Activated B cell treated with CpG ODN at 0.5 μM for 24 hours (primary cell): ENCODE results near the gene LRRC17. TPM values are rescaled to one million over a fixed set of nuclear protein-coding genes. Genes with fewer than 3 reads are reported as not detected.
A peak's percentile ranks its signal among the peaks of the same experiment; 100 is the strongest.

Experiments used
- ATAC-seq: fragments of 200-7000 bp; cut with Tn5 transposase; one replicate; pipeline ENCODE4 v1.10.0; 2021; ENCODE audit warnings: low read depth, mild to moderate bottlenecking, moderate library complexity
- CTCF ChIA-PET: fragments of 350-600 bp; sonication (Branson Sonifier 250); formaldehyde crosslinking; loops from one replicate; lab custom pipeline; 2021; ENCODE audit warnings: antibody characterized with exemption; lab: Charles Lee
- POLR2A ChIA-PET: fragments of 350-600 bp; sonication (Branson Sonifier 250); formaldehyde crosslinking; loops from one replicate; lab custom pipeline; 2021; ENCODE audit warnings: antibody characterized with exemption; lab: Charles Lee
- DNase-seq: peaks from one replicate; pipeline ENCODE4 v3.0.0; 2022
- H3K27ac Mint-ChIP-seq: one replicate; pipeline ENCODE4 v1.8.0; 2020; ENCODE audit warnings: mixed read lengths
- H3K27me3 Mint-ChIP-seq: one replicate; pipeline ENCODE4 v1.8.0; 2021; ENCODE audit warnings: mixed read lengths
- H3K36me3 Mint-ChIP-seq: one replicate; pipeline ENCODE4 v1.8.0; 2021; ENCODE audit warnings: low read depth, mixed read lengths
- H3K4me1 Mint-ChIP-seq: one replicate; pipeline ENCODE4 v1.8.0; 2021; ENCODE audit warnings: mixed read lengths
- H3K4me3 Mint-ChIP-seq: one replicate; pipeline ENCODE4 v1.8.0; 2020; ENCODE audit warnings: mild to moderate bottlenecking, mixed read lengths
- H3K9me3 Mint-ChIP-seq: one replicate; pipeline ENCODE4 v1.8.0; 2020; ENCODE audit warnings: mixed read lengths
- intact Hi-C: fragments of 100-400 bp; cut with micrococcal nuclease; formaldehyde crosslinking; loops from one replicate; pipeline ENCODE4 v1.15.1; 2024
- total RNA-seq: library from RNA; stranded (reverse); gene quantifications from 2 replicates; pipeline ENCODE4 v1.2.3, GENCODE V29; 2022
- TF ChIP-seq, protein P1 (sequence below): fragments of 200-600 bp; IDR thresholded peaks from one replicate; pipeline ENCODE4 v1.8.0; 2022; ENCODE audit warnings: antibody characterized with exemption, mild to moderate bottlenecking

LRRC17 gene
- total RNA-seq, 1 donor from 2014 or later: 0.16 TPM

DNA sequence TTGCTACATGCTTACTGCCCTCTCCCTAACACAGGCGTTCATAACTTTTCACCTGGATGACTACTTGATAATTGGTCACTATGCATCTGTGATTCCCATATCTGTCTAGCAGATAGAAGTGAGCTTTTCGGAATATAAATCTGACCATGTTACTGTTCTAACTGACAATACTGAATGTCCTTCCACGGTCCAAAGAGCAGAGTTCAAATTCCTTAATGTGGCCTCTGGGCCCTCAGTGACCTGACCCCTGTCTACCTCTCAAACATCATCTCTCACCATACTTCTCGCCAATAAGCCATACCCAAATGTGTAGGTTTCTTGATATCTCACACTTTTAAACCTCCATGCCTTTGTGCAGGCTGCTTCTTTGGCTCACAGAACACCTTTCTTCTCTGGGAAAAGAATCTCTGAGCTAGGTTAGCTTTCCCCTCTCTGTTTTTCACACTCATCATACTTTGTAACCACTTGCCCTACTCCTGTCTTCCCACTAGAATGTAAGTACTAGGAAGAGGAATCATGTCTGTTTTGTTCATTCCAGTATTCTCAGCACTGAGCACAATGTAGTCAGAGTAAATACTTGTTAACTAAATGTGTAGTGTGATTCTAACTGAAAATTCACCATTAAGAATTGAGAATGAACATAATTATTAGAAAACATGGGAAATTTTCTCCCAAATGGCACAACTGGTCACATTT is 39.2 kb upstream of the LRRC17 start:
- TF ChIP-seq, protein P1, sequence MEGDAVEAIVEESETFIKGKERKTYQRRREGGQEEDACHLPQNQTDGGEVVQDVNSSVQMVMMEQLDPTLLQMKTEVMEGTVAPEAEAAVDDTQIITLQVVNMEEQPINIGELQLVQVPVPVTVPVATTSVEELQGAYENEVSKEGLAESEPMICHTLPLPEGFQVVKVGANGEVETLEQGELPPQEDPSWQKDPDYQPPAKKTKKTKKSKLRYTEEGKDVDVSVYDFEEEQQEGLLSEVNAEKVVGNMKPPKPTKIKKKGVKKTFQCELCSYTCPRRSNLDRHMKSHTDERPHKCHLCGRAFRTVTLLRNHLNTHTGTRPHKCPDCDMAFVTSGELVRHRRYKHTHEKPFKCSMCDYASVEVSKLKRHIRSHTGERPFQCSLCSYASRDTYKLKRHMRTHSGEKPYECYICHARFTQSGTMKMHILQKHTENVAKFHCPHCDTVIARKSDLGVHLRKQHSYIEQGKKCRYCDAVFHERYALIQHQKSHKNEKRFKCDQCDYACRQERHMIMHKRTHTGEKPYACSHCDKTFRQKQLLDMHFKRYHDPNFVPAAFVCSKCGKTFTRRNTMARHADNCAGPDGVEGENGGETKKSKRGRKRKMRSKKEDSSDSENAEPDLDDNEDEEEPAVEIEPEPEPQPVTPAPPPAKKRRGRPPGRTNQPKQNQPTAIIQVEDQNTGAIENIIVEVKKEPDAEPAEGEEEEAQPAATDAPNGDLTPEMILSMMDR: no peak
- Mint-ChIP-seq H3K27ac (no peak overlapping the region), H3K4me1 (no peaks in the 10 kb centered on the region), H3K4me3 (no peak overlapping the region), H3K27me3 (no peaks in the 10 kb centered on the region), H3K9me3 (no peaks in the 10 kb centered on the region), H3K36me3 (no peaks in the 10 kb centered on the region)
- intact Hi-C loops: no loop called here
- POLR2A ChIA-PET: no interaction called here
- no peak for ATAC-seq
- CTCF ChIA-PET: no interaction called here
- DNase-seq: no peak

GRCh38 chr7:102874166-102874829 is 38.5 kb upstream of the LRRC17 start:
- POLR2A ChIA-PET: no interaction called here
- DNase-seq (no peak), ATAC-seq (peak; percentile 34)
- intact Hi-C loops: no loop called here
- Mint-ChIP-seq H3K9me3 (no peaks in the 10 kb centered on the region), H3K27me3 (no peaks in the 10 kb centered on the region), H3K27ac (no peak overlapping the region), H3K36me3 (no peaks in the 10 kb centered on the region), H3K4me1 (no peaks in the 10 kb centered on the region), H3K4me3 (no peak overlapping the region)
- TF ChIP-seq, protein P1: no peak
- CTCF ChIA-PET: no interaction called here

- intact Hi-C loops: no loop called here
- no peaks in the 10 kb centered on the region for H3K4me1 Mint-ChIP-seq
- ATAC-seq: no peak
- no peak overlapping the region for H3K4me3 Mint-ChIP-seq
- H3K27ac Mint-ChIP-seq: no peak overlapping the region
- DNase-seq: no peak
- TF ChIP-seq, protein P1: no peak
- ChIA-PET POLR2A (no interaction called here), CTCF (no interaction called here)
- no peaks in the 10 kb centered on the region for H3K9me3 Mint-ChIP-seq
- H3K36me3 Mint-ChIP-seq: no peaks in the 10 kb centered on the region
- no peaks in the 10 kb centered on the region for H3K27me3 Mint-ChIP-seq
These were observed 37.8 kb upstream of the LRRC17 start for GRCh38 chr7:102874966-102875365.

DNA sequence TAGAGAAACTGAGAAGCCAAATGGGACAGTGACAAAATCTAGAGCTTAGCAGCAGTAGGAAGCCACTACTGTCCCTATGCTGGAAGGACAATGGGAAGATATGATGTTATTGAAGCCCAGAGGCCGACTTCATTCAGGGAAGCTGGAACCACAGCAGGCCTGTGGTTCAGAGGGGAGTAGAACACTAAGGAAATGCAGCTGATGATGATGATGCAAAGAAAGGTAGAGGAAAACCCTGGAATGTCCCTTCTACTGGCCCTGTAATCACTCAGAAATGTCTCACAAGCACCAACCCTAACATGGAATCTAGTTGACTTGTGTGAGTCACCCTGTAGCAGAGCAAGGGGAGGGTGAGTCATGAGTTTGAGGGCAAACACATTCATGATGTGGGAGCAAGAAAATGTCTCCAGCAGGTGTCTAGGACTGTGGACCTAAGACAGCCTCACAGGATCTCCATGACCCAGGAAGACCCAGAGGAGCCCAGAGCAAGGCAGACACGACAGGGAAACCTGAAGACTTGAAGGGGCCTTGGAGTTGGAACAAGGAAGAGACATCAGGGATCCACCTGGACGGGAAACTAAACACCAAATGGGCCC is 37.0 kb upstream of the LRRC17 start:
- intact Hi-C loops: no loop called here
- ATAC-seq (no peak), DNase-seq (no peak)
- H3K27me3 Mint-ChIP-seq: no peaks in the 10 kb centered on the region
- POLR2A ChIA-PET: no interaction called here
- no peaks in the 10 kb centered on the region for H3K9me3 Mint-ChIP-seq
- H3K36me3 Mint-ChIP-seq: no peaks in the 10 kb centered on the region
- no peak overlapping the region for H3K4me3 Mint-ChIP-seq
- CTCF ChIA-PET: no interaction called here
- TF ChIP-seq, protein P1: no peak
- no peaks in the 10 kb centered on the region for H3K4me1 Mint-ChIP-seq
- H3K27ac Mint-ChIP-seq: no peak overlapping the region

GRCh38 chr7:102883098-102883860 is 29.5 kb upstream of the LRRC17 start:
- Mint-ChIP-seq H3K27me3 (no peaks in the 10 kb centered on the region), H3K4me3 (no peak overlapping the region), H3K4me1 (no peaks in the 10 kb centered on the region), H3K9me3 (no peaks in the 10 kb centered on the region), H3K27ac (no peak overlapping the region), H3K36me3 (no peaks in the 10 kb centered on the region)
- intact Hi-C loops: no loop called here
- DNase-seq (no peak), ATAC-seq (no peak)
- POLR2A ChIA-PET: no interaction called here
- TF ChIP-seq, protein P1: no peak
- CTCF ChIA-PET: no interaction called here
